ENCODE measurements around the gene LDAF1.

Gene LDAF1

GRCh38 chr16:21219551-21219950, 61.1 kb downstream of the LDAF1 start:
- Histone ChIP-seq H3K4me1 (ENCODE audit: control insufficient read depth, insufficient read depth, low read length) (peaks cover 29% of the 10 kb centered on the region), H3K4me3 (ENCODE audit: low read depth, low read length) (no peak overlapping the region), H3K9ac (ENCODE audit: low read depth, low read length) (no peak overlapping the region), H3K36me3 (ENCODE audit: control insufficient read depth, insufficient read depth, low read length) (no peaks in the 10 kb centered on the region), H3K9me3 (ENCODE audit: control insufficient read depth, insufficient read depth, low read length) (no peaks in the 10 kb centered on the region), H3K27ac (ENCODE audit: low read depth, low read length) (no peak overlapping the region), H3K27me3 (ENCODE audit: control insufficient read depth, insufficient read depth, low read length) (no peaks in the 10 kb centered on the region)

GRCh38 chr16:21222495-21223337, 64.2 kb downstream of the LDAF1 start:
- no peak overlapping the region for H3K4me3 ChIP-seq (ENCODE audit: low read depth, low read length)
- peak overlapping the region; percentile 46 for H3K27ac ChIP-seq (ENCODE audit: low read depth, low read length)
- H3K9ac ChIP-seq (ENCODE audit: low read depth, low read length): no peak overlapping the region
- no peaks in the 10 kb centered on the region for H3K36me3 ChIP-seq (ENCODE audit: control insufficient read depth, insufficient read depth, low read length)
- H3K9me3 ChIP-seq (ENCODE audit: control insufficient read depth, insufficient read depth, low read length): no peaks in the 10 kb centered on the region
- H3K4me1 ChIP-seq (ENCODE audit: control insufficient read depth, insufficient read depth, low read length): peaks cover 29% of the 10 kb centered on the region
- H3K27me3 ChIP-seq (ENCODE audit: control insufficient read depth, insufficient read depth, low read length): no peaks in the 10 kb centered on the region

GRCh38 chr16:21223787-21224186, 65.3 kb downstream of the LDAF1 start:
- H3K27me3 ChIP-seq (ENCODE audit: control insufficient read depth, insufficient read depth, low read length): no peaks in the 10 kb centered on the region
- no peak overlapping the region for H3K27ac ChIP-seq (ENCODE audit: low read depth, low read length)
- no peaks in the 10 kb centered on the region for H3K36me3 ChIP-seq (ENCODE audit: control insufficient read depth, insufficient read depth, low read length)
- no peaks in the 10 kb centered on the region for H3K9me3 ChIP-seq (ENCODE audit: control insufficient read depth, insufficient read depth, low read length)
- no peak overlapping the region for H3K4me3 ChIP-seq (ENCODE audit: low read depth, low read length)
- no peak overlapping the region for H3K9ac ChIP-seq (ENCODE audit: low read depth, low read length)
- H3K4me1 ChIP-seq (ENCODE audit: control insufficient read depth, insufficient read depth, low read length): peaks cover 29% of the 10 kb centered on the region

GRCh38 chr16:21224800-21225199, 66.3 kb downstream of the LDAF1 start:
- H3K9me3 ChIP-seq (ENCODE audit: control insufficient read depth, insufficient read depth, low read length): no peaks in the 10 kb centered on the region
- H3K27me3 ChIP-seq (ENCODE audit: control insufficient read depth, insufficient read depth, low read length): no peaks in the 10 kb centered on the region
- H3K4me3 ChIP-seq (ENCODE audit: low read depth, low read length): no peak overlapping the region
- no peak overlapping the region for H3K9ac ChIP-seq (ENCODE audit: low read depth, low read length)
- no peaks in the 10 kb centered on the region for H3K36me3 ChIP-seq (ENCODE audit: control insufficient read depth, insufficient read depth, low read length)
- H3K4me1 ChIP-seq (ENCODE audit: control insufficient read depth, insufficient read depth, low read length): peaks cover 29% of the 10 kb centered on the region
- no peak overlapping the region for H3K27ac ChIP-seq (ENCODE audit: low read depth, low read length)

- Histone ChIP-seq H3K9me3 (ENCODE audit: control insufficient read depth, insufficient read depth, low read length) (no peaks in the 10 kb centered on the region), H3K9ac (ENCODE audit: low read depth, low read length) (no peak overlapping the region), H3K4me1 (ENCODE audit: control insufficient read depth, insufficient read depth, low read length) (peaks cover 18% of the 10 kb centered on the region), H3K4me3 (ENCODE audit: low read depth, low read length) (no peak overlapping the region), H3K36me3 (ENCODE audit: control insufficient read depth, insufficient read depth, low read length) (no peaks in the 10 kb centered on the region), H3K27me3 (ENCODE audit: control insufficient read depth, insufficient read depth, low read length) (no peaks in the 10 kb centered on the region), H3K27ac (ENCODE audit: low read depth, low read length) (no peak overlapping the region)
Observed at GRCh38 chr16:21226749-21227148, 68.3 kb downstream of the LDAF1 start.

GRCh38 chr16:21227866-21228265, 69.4 kb downstream of the LDAF1 start:
- Histone ChIP-seq H3K36me3 (ENCODE audit: control insufficient read depth, insufficient read depth, low read length) (no peaks in the 10 kb centered on the region), H3K9ac (ENCODE audit: low read depth, low read length) (no peak overlapping the region), H3K27ac (ENCODE audit: low read depth, low read length) (no peak overlapping the region), H3K4me3 (ENCODE audit: low read depth, low read length) (no peak overlapping the region), H3K27me3 (ENCODE audit: control insufficient read depth, insufficient read depth, low read length) (no peaks in the 10 kb centered on the region), H3K4me1 (ENCODE audit: control insufficient read depth, insufficient read depth, low read length) (peaks cover 10% of the 10 kb centered on the region), H3K9me3 (ENCODE audit: control insufficient read depth, insufficient read depth, low read length) (no peaks in the 10 kb centered on the region)

GRCh38 chr16:21228361-21228872, 69.9 kb downstream of the LDAF1 start:
- Histone ChIP-seq H3K4me1 (ENCODE audit: control insufficient read depth, insufficient read depth, low read length) (peaks cover 6% of the 10 kb centered on the region), H3K9me3 (ENCODE audit: control insufficient read depth, insufficient read depth, low read length) (no peaks in the 10 kb centered on the region), H3K27me3 (ENCODE audit: control insufficient read depth, insufficient read depth, low read length) (no peaks in the 10 kb centered on the region), H3K36me3 (ENCODE audit: control insufficient read depth, insufficient read depth, low read length) (no peaks in the 10 kb centered on the region), H3K4me3 (ENCODE audit: low read depth, low read length) (no peak overlapping the region), H3K9ac (ENCODE audit: low read depth, low read length) (no peak overlapping the region), H3K27ac (ENCODE audit: low read depth, low read length) (no peak overlapping the region)

Data from HUES48 (cell line).